Measurements from ENCODE around the gene JADE2.
"Not testable (repeated sequence)": the region's sequence is repeated elsewhere in the genome, so short reads cannot be mapped to it uniquely, and the experiment has no call there.

Gene JADE2

DNA sequence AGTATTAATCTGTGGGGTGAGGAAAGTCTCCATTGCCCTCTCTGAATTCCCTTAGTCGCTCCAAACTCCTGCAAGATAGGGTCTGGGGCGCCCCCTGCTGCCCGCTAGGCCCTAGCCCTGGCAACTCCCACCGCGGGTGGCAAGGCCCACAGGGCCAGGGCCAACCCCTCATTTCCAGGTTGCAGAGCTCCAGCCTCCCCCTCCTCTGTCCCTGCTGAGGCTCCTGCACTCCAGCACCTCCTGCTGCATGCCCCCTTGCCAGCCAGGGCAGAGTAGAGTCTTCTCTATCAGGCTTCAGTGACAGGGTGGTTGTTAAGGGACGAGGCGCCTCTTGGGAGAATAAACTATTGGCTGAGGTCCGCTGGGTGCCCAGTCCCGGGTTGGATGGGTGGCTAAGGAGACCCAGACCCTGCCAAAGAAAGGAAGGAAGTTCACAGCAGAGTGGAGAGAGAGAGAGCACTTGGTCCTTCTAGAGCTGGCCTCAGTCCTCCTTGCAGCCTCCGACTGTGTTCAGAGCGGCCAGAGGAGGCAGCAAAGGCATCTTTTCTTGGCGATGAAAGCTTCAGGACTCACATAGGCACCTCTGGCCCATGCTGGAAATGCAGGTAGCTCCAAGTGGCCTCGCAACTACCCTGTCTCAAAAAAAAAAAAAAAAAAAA lies 61.5 kb downstream of the JADE2 start:
- peak overlapping the region; percentile 17 to 31 for H3K4me3 ChIP-seq (ENCODE audit: low read length in 2 of 2)
- peak overlapping the region in 1 of 2 donors; percentile 19 for H3K9ac ChIP-seq (ENCODE audit: low read depth in 1 of 2, low read length in 2 of 2)
- peaks cover 0 to 11% of the 10 kb centered on the region in 2 donors for H3K4me1 ChIP-seq (ENCODE audit: control insufficient read depth in 2 of 2, insufficient read depth in 2 of 2, low read length in 2 of 2)
- H3K27ac ChIP-seq (ENCODE audit: low read depth in 2 of 2, low read length in 2 of 2) = no peak overlapping the region
- H3K27me3 ChIP-seq (ENCODE audit: control insufficient read depth in 2 of 2, insufficient read depth in 2 of 2, low read length in 2 of 2) = no peaks in the 10 kb centered on the region
- no peaks in the 10 kb centered on the region for H3K9me3 ChIP-seq (ENCODE audit: control insufficient read depth in 2 of 2, low read length in 2 of 2)
- no peaks in the 10 kb centered on the region for H3K36me3 ChIP-seq (ENCODE audit: control insufficient read depth in 2 of 2, insufficient read depth in 2 of 2, low read length in 2 of 2)

DNA sequence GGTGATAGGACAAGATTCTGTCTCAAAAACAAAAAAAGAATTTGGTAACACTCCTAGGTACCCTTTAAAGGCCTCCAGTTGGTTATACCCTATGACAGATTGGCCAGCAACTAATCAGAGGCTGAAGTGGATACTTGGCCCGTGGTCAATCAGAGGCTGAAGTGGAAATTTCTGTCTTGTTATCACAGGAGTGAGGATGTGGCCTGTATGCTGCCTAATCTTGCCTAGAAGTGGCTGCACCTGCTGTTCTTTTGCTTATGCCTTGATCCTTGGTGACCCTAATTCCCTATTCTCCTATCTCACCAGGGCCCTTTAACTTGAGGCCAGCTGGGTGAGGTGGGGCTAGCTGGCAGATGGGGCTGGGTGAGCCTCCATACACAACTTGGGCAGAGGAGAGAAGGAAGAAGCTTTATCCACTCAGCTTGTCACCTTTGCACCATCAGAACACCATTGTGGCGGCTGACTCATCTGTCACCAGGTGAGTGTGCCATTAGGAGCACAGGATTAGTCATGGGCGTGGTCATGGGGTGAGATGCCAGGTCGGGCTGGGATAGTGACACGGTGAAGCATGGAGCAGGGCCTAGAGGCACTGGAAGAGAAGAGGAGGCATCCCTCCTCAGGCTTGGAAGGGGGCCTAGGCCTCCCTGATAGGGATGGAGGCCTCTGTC lies 65.7 kb downstream of the JADE2 start:
- peak overlapping the region; percentile 13 to 45 for H3K27ac ChIP-seq (ENCODE audit: low read depth in 2 of 2, low read length in 2 of 2)
- H3K27me3 ChIP-seq (ENCODE audit: control insufficient read depth in 2 of 2, insufficient read depth in 2 of 2, low read length in 2 of 2) = no peaks in the 10 kb centered on the region

DNA sequence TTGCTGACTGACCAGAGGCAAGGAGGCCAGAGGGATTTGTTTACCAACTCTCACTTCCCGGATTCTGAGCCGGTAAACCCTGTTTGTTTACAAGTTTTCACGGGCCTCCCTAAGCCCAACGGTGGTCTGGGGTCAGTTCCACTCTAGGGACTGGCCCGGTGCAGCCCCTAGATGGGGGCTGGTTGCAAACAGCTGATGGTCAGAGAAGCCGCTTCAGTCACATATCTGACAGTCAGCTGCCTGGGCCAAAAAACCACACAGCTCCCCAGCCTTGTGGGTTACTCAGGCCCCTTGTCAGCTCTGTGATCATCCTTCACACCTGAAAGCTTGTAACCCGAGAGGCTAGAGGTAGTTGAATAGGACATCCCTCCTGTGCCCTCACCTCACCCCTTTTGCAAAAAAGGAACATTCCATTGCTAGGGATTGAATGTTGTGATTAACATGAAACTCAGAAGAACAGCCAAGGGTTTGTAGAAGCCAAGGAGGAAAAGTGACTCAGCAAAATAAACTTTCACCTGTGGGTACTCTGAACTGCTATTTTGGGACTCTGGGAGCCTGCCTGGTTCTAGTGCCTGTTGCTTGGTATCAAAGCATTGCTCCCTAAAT lies 66.8 kb downstream of the JADE2 start:
- no peaks in the 10 kb centered on the region for H3K36me3 ChIP-seq (ENCODE audit: control insufficient read depth in 2 of 2, insufficient read depth in 2 of 2, low read length in 2 of 2)

More for the DNA sequence above, 65.7 kb downstream of the JADE2 start:
- Histone ChIP-seq H3K9ac (ENCODE audit: low read depth in 1 of 2, low read length in 2 of 2) (no peak overlapping the region), H3K4me1 (ENCODE audit: control insufficient read depth in 2 of 2, insufficient read depth in 2 of 2, low read length in 2 of 2) (peaks cover 0 to 11% of the 10 kb centered on the region in 2 donors), H3K9me3 (ENCODE audit: control insufficient read depth in 2 of 2, low read length in 2 of 2) (no peaks in the 10 kb centered on the region), H3K36me3 (ENCODE audit: control insufficient read depth in 2 of 2, insufficient read depth in 2 of 2, low read length in 2 of 2) (no peaks in the 10 kb centered on the region), H3K4me3 (ENCODE audit: low read length in 2 of 2) (no peak overlapping the region)

DNA sequence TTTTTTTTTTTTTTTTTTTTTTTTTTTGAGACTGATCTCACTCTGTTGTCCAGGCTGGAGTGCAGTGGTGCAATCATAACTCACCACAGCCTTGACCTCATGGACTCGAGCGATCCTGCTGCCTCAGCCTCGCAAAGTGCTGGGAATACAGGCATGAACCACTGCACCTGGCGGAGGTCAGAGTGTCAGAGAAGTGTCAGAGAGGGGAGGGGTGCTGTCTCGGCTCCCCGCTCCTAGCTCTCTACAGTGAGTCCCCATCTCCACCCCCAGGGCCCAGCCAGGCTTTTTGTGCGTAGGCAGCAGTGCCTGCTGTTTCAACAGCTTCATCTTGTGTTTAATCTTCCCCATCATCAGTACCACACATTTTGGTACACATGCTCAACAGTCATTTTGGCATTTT lies 68.9 kb downstream of the JADE2 start:
- Histone ChIP-seq H3K9ac (ENCODE audit: low read depth in 1 of 2, low read length in 2 of 2) (no peak overlapping the region), H3K27me3 (ENCODE audit: control insufficient read depth in 2 of 2, insufficient read depth in 2 of 2, low read length in 2 of 2) (no peaks in the 10 kb centered on the region), H3K9me3 (ENCODE audit: control insufficient read depth in 2 of 2, low read length in 2 of 2) (no peaks in the 10 kb centered on the region), H3K4me1 (ENCODE audit: control insufficient read depth in 2 of 2, insufficient read depth in 2 of 2, low read length in 2 of 2) (peaks cover 0 to 8% of the 10 kb centered on the region in 2 donors), H3K4me3 (ENCODE audit: low read length in 2 of 2) (no peak overlapping the region), H3K36me3 (ENCODE audit: control insufficient read depth in 2 of 2, insufficient read depth in 2 of 2, low read length in 2 of 2) (no peaks in the 10 kb centered on the region), H3K27ac (ENCODE audit: low read depth in 2 of 2, low read length in 2 of 2) (no peak overlapping the region)

More for the DNA sequence above, 66.8 kb downstream of the JADE2 start:
- Histone ChIP-seq H3K27me3 (ENCODE audit: control insufficient read depth in 2 of 2, insufficient read depth in 2 of 2, low read length in 2 of 2) (no peaks in the 10 kb centered on the region), H3K9me3 (ENCODE audit: control insufficient read depth in 2 of 2, low read length in 2 of 2) (no peaks in the 10 kb centered on the region), H3K9ac (ENCODE audit: low read depth in 1 of 2, low read length in 2 of 2) (no peak overlapping the region), H3K4me1 (ENCODE audit: control insufficient read depth in 2 of 2, insufficient read depth in 2 of 2, low read length in 2 of 2) (peaks cover 0 to 8% of the 10 kb centered on the region in 2 donors), H3K27ac (ENCODE audit: low read depth in 2 of 2, low read length in 2 of 2) (no peak overlapping the region), H3K4me3 (ENCODE audit: low read length in 2 of 2) (no peak overlapping the region)

DNA sequence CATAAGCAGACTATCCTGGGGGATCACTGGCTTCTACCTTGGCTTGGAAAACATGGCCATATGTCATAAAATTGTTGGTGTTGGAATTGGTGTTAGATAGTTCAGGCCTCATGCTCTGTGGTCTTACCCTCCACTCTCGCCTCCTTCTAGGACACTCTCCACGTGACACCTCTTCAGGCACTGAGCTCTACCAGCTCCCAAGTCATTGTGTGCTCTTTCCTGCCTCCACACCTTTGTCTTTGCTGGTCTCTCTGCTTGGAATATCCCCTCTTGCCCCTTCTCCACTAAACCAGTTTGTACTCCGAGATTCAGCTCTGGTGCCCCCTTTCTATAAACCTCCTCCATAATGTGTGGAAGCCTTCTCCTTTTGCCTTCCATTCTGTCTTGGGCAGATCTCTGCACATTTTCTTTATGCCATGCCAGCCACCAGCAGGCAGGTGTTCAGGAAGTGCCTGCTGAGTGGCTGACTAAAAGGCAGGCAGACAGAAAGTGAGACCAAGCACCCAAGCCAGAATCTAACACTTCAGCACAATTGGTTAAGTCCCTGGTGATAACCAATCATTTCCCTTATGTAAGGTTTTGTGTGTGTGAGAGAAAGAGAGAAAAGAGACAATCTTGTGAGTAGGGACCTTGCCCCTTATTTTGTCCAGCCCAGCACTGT lies 69.5 kb downstream of the JADE2 start:
- Histone ChIP-seq H3K27me3 (ENCODE audit: control insufficient read depth in 2 of 2, insufficient read depth in 2 of 2, low read length in 2 of 2) (no peaks in the 10 kb centered on the region), H3K4me1 (ENCODE audit: control insufficient read depth in 2 of 2, insufficient read depth in 2 of 2, low read length in 2 of 2) (peaks cover 0 to 8% of the 10 kb centered on the region in 2 donors), H3K4me3 (ENCODE audit: low read length in 2 of 2) (no peak overlapping the region), H3K27ac (ENCODE audit: low read depth in 2 of 2, low read length in 2 of 2) (no peak overlapping the region), H3K9ac (ENCODE audit: low read depth in 1 of 2, low read length in 2 of 2) (no peak overlapping the region), H3K36me3 (ENCODE audit: control insufficient read depth in 2 of 2, insufficient read depth in 2 of 2, low read length in 2 of 2) (no peaks in the 10 kb centered on the region), H3K9me3 (ENCODE audit: control insufficient read depth in 2 of 2, low read length in 2 of 2) (no peaks in the 10 kb centered on the region)

DNA sequence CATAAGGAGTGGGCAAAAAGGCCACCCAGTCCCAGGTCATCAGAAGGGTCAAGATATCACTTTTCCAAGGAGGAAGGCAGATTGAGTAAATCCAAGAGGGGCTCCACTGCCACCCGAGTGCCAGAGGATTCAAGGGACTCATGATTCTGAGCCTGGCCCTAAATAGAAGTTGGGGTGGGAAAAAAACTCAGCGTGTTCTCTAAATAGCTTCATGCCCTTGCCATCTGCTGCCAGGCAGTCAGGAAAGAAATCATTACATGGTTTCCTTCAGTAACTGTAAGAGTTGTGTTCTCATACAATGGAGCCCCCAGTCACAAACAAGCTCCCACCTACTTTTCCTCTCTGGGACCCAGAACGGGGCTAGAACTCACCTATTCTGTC lies 70.0 kb downstream of the JADE2 start:
- Histone ChIP-seq H3K9me3 (ENCODE audit: control insufficient read depth in 2 of 2, low read length in 2 of 2) (no peaks in the 10 kb centered on the region), H3K4me3 (ENCODE audit: low read length in 2 of 2) (no peak overlapping the region), H3K36me3 (ENCODE audit: control insufficient read depth in 2 of 2, insufficient read depth in 2 of 2, low read length in 2 of 2) (no peaks in the 10 kb centered on the region), H3K27me3 (ENCODE audit: control insufficient read depth in 2 of 2, insufficient read depth in 2 of 2, low read length in 2 of 2) (no peaks in the 10 kb centered on the region), H3K27ac (ENCODE audit: low read depth in 2 of 2, low read length in 2 of 2) (no peak overlapping the region), H3K4me1 (ENCODE audit: control insufficient read depth in 2 of 2, insufficient read depth in 2 of 2, low read length in 2 of 2) (peaks cover 0 to 8% of the 10 kb centered on the region in 2 donors), H3K9ac (ENCODE audit: low read depth in 1 of 2, low read length in 2 of 2) (no peak overlapping the region)

DNA sequence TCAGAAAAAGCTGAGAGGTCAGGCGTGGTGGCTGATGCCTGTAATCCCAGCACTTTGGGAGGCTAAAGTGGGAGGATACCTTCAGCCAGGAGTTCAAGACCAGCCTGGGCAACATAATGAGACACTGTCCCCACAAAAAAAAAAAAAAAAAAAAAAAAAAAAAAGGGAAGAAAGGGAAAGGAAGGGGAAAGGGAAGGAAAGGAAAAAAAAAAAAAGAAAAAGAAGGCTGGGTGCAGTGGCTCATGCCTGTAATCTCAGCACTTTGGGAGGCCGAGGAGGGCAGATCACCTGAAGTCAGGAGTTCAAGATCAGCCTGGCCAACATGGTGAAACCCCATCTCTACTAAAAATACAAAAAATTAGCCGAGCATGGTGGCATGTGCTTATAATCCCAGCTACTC lies 74.3 kb downstream of the JADE2 start:
- H3K4me1 ChIP-seq (ENCODE audit: control insufficient read depth in 2 of 2, insufficient read depth in 2 of 2, low read length in 2 of 2); H3K27me3 ChIP-seq (ENCODE audit: control insufficient read depth in 2 of 2, insufficient read depth in 2 of 2, low read length in 2 of 2); H3K9ac ChIP-seq (ENCODE audit: low read depth in 1 of 2, low read length in 2 of 2); H3K9me3 ChIP-seq (ENCODE audit: control insufficient read depth in 2 of 2, low read length in 2 of 2); H3K4me3 ChIP-seq (ENCODE audit: low read length in 2 of 2); H3K27ac ChIP-seq (ENCODE audit: low read depth in 2 of 2, low read length in 2 of 2): not testable (repeated sequence)
- H3K36me3 ChIP-seq (ENCODE audit: control insufficient read depth in 2 of 2, insufficient read depth in 2 of 2, low read length in 2 of 2) = peaks cover 10% of the 10 kb centered on the region in 2 donors

DNA sequence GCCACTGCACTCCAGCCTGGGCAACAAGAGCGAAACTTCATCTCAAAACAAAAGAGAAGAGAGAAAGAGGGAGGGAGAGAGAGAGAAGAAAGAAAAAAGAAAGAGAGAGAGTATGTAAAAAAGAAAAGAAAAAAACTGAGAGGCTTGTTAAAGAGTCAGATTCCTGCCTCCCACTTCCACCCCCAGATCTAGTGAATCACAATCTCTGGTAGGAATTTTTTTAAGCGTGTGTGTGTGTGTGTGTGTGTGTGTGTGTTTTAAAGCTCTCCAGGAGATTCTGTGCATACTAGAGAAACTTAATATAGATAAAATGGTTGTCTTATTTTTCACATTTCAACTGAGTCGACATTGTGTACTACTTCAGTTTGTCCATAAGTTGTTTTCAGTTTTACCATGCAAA lies 75.1 kb downstream of the JADE2 start:
- H3K27ac ChIP-seq (ENCODE audit: low read depth in 2 of 2, low read length in 2 of 2) = no peak overlapping the region

DNA sequence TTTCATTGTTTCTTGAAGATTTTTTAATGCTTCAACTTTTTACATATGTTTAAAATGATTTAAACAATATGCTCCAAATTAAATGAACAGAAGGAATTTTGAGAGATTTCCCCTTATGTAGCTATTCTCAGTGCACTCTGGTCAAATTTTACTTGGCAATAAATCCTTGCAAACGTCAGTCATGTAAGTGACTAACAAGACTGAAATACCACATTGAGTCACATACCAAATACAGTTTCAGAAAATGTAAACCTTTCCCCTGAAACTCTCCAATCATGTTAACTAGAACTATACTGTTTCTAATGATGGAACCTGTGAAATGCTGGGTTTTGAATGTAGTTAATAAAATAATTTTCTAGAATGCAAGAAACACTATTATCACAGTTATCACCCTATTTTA lies 77.6 kb downstream of the JADE2 start:
- Histone ChIP-seq H3K9me3 (ENCODE audit: control insufficient read depth in 2 of 2, low read length in 2 of 2) (no peaks in the 10 kb centered on the region), H3K27ac (ENCODE audit: low read depth in 2 of 2, low read length in 2 of 2) (no peak overlapping the region), H3K4me3 (ENCODE audit: low read length in 2 of 2) (no peak overlapping the region), H3K4me1 (ENCODE audit: control insufficient read depth in 2 of 2, insufficient read depth in 2 of 2, low read length in 2 of 2) (no peaks in the 10 kb centered on the region), H3K27me3 (ENCODE audit: control insufficient read depth in 2 of 2, insufficient read depth in 2 of 2, low read length in 2 of 2) (no peaks in the 10 kb centered on the region), H3K9ac (ENCODE audit: low read depth in 1 of 2, low read length in 2 of 2) (no peak overlapping the region), H3K36me3 (ENCODE audit: control insufficient read depth in 2 of 2, insufficient read depth in 2 of 2, low read length in 2 of 2) (peaks cover 28 to 35% of the 10 kb centered on the region in 2 donors)

More for the DNA sequence above, 75.1 kb downstream of the JADE2 start:
- no peaks in the 10 kb centered on the region for H3K4me1 ChIP-seq (ENCODE audit: control insufficient read depth in 2 of 2, insufficient read depth in 2 of 2, low read length in 2 of 2)
- H3K9me3 ChIP-seq (ENCODE audit: control insufficient read depth in 2 of 2, low read length in 2 of 2) = no peaks in the 10 kb centered on the region
- H3K4me3 ChIP-seq (ENCODE audit: low read length in 2 of 2) = no peak overlapping the region
- no peak overlapping the region for H3K9ac ChIP-seq (ENCODE audit: low read depth in 1 of 2, low read length in 2 of 2)
- H3K36me3 ChIP-seq (ENCODE audit: control insufficient read depth in 2 of 2, insufficient read depth in 2 of 2, low read length in 2 of 2) = peaks cover 12 to 14% of the 10 kb centered on the region in 2 donors
- no peaks in the 10 kb centered on the region for H3K27me3 ChIP-seq (ENCODE audit: control insufficient read depth in 2 of 2, insufficient read depth in 2 of 2, low read length in 2 of 2)

DNA sequence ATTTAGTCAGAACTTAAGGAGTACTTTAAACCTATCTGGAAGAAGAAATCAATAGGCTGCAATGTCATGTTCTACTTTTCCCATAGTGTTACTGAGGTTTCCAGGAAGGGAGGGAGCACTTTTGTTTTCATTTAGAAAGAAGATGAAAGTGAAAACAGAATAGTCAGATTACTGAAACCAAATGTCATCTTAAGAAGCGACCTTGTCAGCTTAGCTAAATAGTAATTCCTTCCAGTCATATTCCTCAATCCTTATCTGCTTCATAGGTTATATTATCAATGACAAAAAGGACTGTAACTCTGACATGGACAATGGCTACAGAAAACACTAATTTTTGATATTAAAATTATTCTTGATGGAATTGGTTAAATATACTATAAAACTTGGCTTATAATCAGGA lies 79.4 kb downstream of the JADE2 start:
- Histone ChIP-seq H3K36me3 (ENCODE audit: control insufficient read depth in 2 of 2, insufficient read depth in 2 of 2, low read length in 2 of 2) (peaks cover 43 to 51% of the 10 kb centered on the region in 2 donors), H3K9me3 (ENCODE audit: control insufficient read depth in 2 of 2, low read length in 2 of 2) (no peaks in the 10 kb centered on the region), H3K9ac (ENCODE audit: low read depth in 1 of 2, low read length in 2 of 2) (no peak overlapping the region), H3K27ac (ENCODE audit: low read depth in 2 of 2, low read length in 2 of 2) (no peak overlapping the region), H3K4me3 (ENCODE audit: low read length in 2 of 2) (no peak overlapping the region), H3K27me3 (ENCODE audit: control insufficient read depth in 2 of 2, insufficient read depth in 2 of 2, low read length in 2 of 2) (no peaks in the 10 kb centered on the region), H3K4me1 (ENCODE audit: control insufficient read depth in 2 of 2, insufficient read depth in 2 of 2, low read length in 2 of 2) (no peaks in the 10 kb centered on the region)

All from mucosa of rectum (tissue), 2 donors.